HepG2 (cell line): Measurements from ENCODE around the gene CD248. TPM values are rescaled to one million over a fixed set of nuclear protein-coding genes. Genes with fewer than 3 reads are reported as not detected.

Source experiments
- ATAC-seq: fragments of 200-7000 bp; cut with Tn5 transposase; 3 replicates; pipeline ENCODE4 v1.9.1; 2020; ENCODE audit warnings: mild to moderate bottlenecking, moderate library complexity
- BruUV-seq: library from RNA; stranded (reverse); fragments of 400-500 nt; replicated peaks from 2 replicates; lab custom pipeline; 2021; lab: Mats Ljungman, UMichigan
- CTCF ChIA-PET: fragments of 300-600 bp; formaldehyde crosslinking; extraction: SDS; loops from one replicate; lab custom pipeline; 2021; ENCODE audit warnings: low total read pairs, inconsistent platforms, low intra/inter-chr PET ratio; lab: Yijun Ruan, JAX
- POLR2A ChIA-PET: fragments of 350-600 bp; sonication (Branson Sonifier 250); formaldehyde crosslinking; loops from one replicate; lab custom pipeline; 2020; ENCODE audit warnings: antibody characterized with exemption, inconsistent platforms; lab: Yijun Ruan, JAX
- DNase-seq: peaks from one replicate; pipeline ENCODE4 v3.0.0-alpha.2; 2015; ENCODE audit warnings: low spot score
- FAIRE-seq: peaks from 3 replicates; lab custom pipeline; 2011; peaks lifted over from hg19 to GRCh38; lab: Jason Lieb, UNC
- H2AFZ ChIP-seq: one replicate; pipeline ENCODE4 v1.6.1; 2011; ENCODE audit warnings: low read length, inconsistent platforms
- H3K27ac ChIP-seq: fragments of 300-600 bp; 3 replicates; pipeline ENCODE4 v1.8.0; 2011; ENCODE audit warnings: mixed run types, mild to moderate bottlenecking, mixed read lengths, low read length, inconsistent platforms; ENCODE audit not compliant: insufficient read depth; ENCODE audit errors: extremely low read length
- H3K27me3 ChIP-seq, 2 experiments: fragments of 200-600 bp in 1 of 2; 2 replicates in 1 of 2; 3 replicates in 1 of 2; pipeline versions ENCODE4 v1.6.0 to v1.8.0; 2011; ENCODE audit warnings: low read length in 2 of 2, mild to moderate bottlenecking in 2 of 2, moderate library complexity in 2 of 2, inconsistent platforms in 1 of 2; ENCODE audit not compliant: insufficient read depth in 2 of 2, control insufficient read depth in 1 of 2
- H3K36me3 ChIP-seq, 2 experiments: fragments of 200-600 bp in 1 of 2; replicated peaks in 1 of 2; 2 replicates in 1 of 2; 3 replicates in 1 of 2; pipeline versions ENCODE4 v1.5.1 to v1.8.0; 2011; ENCODE audit warnings: low read length in 2 of 2, inconsistent platforms in 1 of 2; ENCODE audit not compliant: insufficient read depth in 2 of 2, control insufficient read depth in 1 of 2
- H3K4me1 ChIP-seq: 2 replicates; pipeline ENCODE4 v1.5.1; 2012; ENCODE audit warnings: low read length, inconsistent platforms; ENCODE audit not compliant: insufficient read depth
- H3K4me2 ChIP-seq: 2 replicates; pipeline ENCODE4 v1.6.0; 2011; ENCODE audit warnings: low read depth, low read length, inconsistent platforms
- H3K4me3 ChIP-seq, 3 experiments: fragments of 200-600 bp in 1 of 3; sonication (generic), shearing (Covaris generic) in 1 of 3; replicated peaks in 1 of 3; 2 replicates each; pipeline ENCODE4 v1.5.1; 2011 to 2016; ENCODE audit warnings: low read length in 3 of 3, inconsistent platforms in 2 of 3, low read depth in 2 of 3, mild to moderate bottlenecking in 2 of 3, control low read depth in 1 of 3, mixed read lengths in 1 of 3; ENCODE audit not compliant: insufficient read depth in 1 of 3
- H3K79me2 ChIP-seq: one replicate; pipeline ENCODE4 v1.6.1; 2011; ENCODE audit warnings: low read length, inconsistent platforms; ENCODE audit not compliant: insufficient read depth
- H3K9ac ChIP-seq: 2 replicates; pipeline ENCODE4 v1.6.0; 2011; ENCODE audit warnings: mild to moderate bottlenecking, low read depth, low read length, inconsistent platforms; ENCODE audit not compliant: insufficient read depth
- H3K9me3 ChIP-seq: 2 replicates; pipeline ENCODE4 v1.5.1; 2012; ENCODE audit warnings: mild to moderate bottlenecking, low read length
- H4K20me1 ChIP-seq: 2 replicates; pipeline ENCODE4 v1.6.0; 2011; ENCODE audit warnings: inconsistent platforms, mild to moderate bottlenecking, low read length, moderate library complexity; ENCODE audit not compliant: insufficient read depth
- DBP ChIP-seq: sonication (generic); formaldehyde crosslinking; IDR thresholded peaks from 2 replicates; pipeline ENCODE4 v1.4.0; 2020; ENCODE audit warnings: missing genetic modification reagents; ENCODE audit errors: not compliant biosample characterization
- NCOA2 ChIP-seq: sonication (generic); formaldehyde crosslinking; IDR thresholded peaks from 2 replicates; pipeline ENCODE4 v1.8.0; 2022; ENCODE audit warnings: inconsistent platforms
- ZBTB37 ChIP-seq: sonication (generic); formaldehyde crosslinking; IDR thresholded peaks from 2 replicates; pipeline ENCODE4 v1.4.0; 2020; ENCODE audit warnings: mild to moderate bottlenecking, missing genetic modification reagents
- ZNF253 ChIP-seq: sonication (generic); formaldehyde crosslinking; IDR thresholded peaks from 2 replicates; pipeline ENCODE4 v1.8.0; 2022; ENCODE audit warnings: mild to moderate bottlenecking, missing genetic modification reagents, borderline replicate concordance
- ZNF629 ChIP-seq: sonication (generic); formaldehyde crosslinking; conservative IDR thresholded peaks from 2 replicates; pipeline ENCODE4 v1.5.0; 2020; ENCODE audit warnings: missing genetic modification reagents
- ZNF891 ChIP-seq: sonication (generic); formaldehyde crosslinking; IDR thresholded peaks from 2 replicates; pipeline ENCODE4 v1.5.0; 2020; ENCODE audit warnings: mild to moderate bottlenecking, missing genetic modification reagents
- WGBS: methylation state at CpG from one replicate; pipeline ENCODE4 v1.1.6; 2017; ENCODE audit warnings: low lambda C conversion rate; 5-methylcytosine and 5-hydroxymethylcytosine counted together
- in situ Hi-C: cut with HindIII; loops from 2 replicates; pipeline ENCODE4 v1.10.0; 2017; ENCODE audit warnings: low pct_unique_long_range_greater_than_20kb; ENCODE audit not compliant: extremely low pct_ligation_motif_present
- intact Hi-C: fragments of 100-400 bp; cut with micrococcal nuclease; formaldehyde crosslinking; loops from one replicate; pipeline ENCODE4 v1.10.0; 2022; ENCODE audit not compliant: unreplicated experiment
- polyA plus RNA-seq, 8 experiments: library from polyadenylated mRNA; depleted of rRNA in 3 of 8; stranded (reverse) in 7 of 8; unstranded in 1 of 8; fragments of >200 nt; fragmentation: Illumina TruSeq in 4 of 8; extraction: Trizol in 4 of 8; gene quantifications; 2 replicates each; pipeline versions ENCODE4 v1.2.1 to v1.2.3, GENCODE V29; 2011 to 2016; ENCODE audit warnings: low read depth in 4 of 8, missing spikeins in 1 of 8, mixed read lengths in 1 of 8; ENCODE audit not compliant: insufficient read depth in 1 of 8
- total RNA-seq, 5 experiments: library from RNA; depleted of rRNA; stranded (reverse); fragments of >200 nt; fragmentation: Illumina TruSeq; extraction: Trizol; gene quantifications; 2 replicates each; pipeline ENCODE4 v1.2.3, GENCODE V29; 2016; ENCODE audit warnings: low read depth in 1 of 5
- TF ChIP-seq, protein P1 (sequence below): sonication (generic); formaldehyde crosslinking; IDR thresholded peaks from 2 replicates; pipeline ENCODE4 v1.5.0; 2020; ENCODE audit warnings: missing genetic modification reagents

CD248 gene
- total and polyA plus RNA-seq, 2 of the 13 experiments (the other 11 are each of a cell fraction or from before 2014, with no cell fraction given), result 0.25 to 0.35 TPM

GRCh38 chr11:66332371-66333219, 15.8 kb upstream of the CD248 start:
- 84% methylated on average over 18 of the region's 18 CpGs for WGBS
- TF ChIP-seq DBP (CRISPR knock-in tag) (no peak), ZNF891 (CRISPR knock-in tag) (no peak), ZNF253 (CRISPR knock-in tag) (no peak), ZBTB37 (CRISPR knock-in tag) (no peak), ZNF629 (CRISPR knock-in tag) (peak; percentile 80), NCOA2 (CRISPR knock-in tag) (no peak)
- TF ChIP-seq, protein P1, sequence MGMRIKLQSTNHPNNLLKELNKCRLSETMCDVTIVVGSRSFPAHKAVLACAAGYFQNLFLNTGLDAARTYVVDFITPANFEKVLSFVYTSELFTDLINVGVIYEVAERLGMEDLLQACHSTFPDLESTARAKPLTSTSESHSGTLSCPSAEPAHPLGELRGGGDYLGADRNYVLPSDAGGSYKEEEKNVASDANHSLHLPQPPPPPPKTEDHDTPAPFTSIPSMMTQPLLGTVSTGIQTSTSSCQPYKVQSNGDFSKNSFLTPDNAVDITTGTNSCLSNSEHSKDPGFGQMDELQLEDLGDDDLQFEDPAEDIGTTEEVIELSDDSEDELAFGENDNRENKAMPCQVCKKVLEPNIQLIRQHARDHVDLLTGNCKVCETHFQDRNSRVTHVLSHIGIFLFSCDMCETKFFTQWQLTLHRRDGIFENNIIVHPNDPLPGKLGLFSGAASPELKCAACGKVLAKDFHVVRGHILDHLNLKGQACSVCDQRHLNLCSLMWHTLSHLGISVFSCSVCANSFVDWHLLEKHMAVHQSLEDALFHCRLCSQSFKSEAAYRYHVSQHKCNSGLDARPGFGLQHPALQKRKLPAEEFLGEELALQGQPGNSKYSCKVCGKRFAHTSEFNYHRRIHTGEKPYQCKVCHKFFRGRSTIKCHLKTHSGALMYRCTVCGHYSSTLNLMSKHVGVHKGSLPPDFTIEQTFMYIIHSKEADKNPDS (CRISPR knock-in tag), result no peak
- TF ChIP-seq, all 625 proteins: peak for 1
- Histone ChIP-seq H3K36me3 (no peaks in the 10 kb centered on the region), H3K9me3 (no peaks in the 10 kb centered on the region), H3K4me3 (no peak overlapping the region), H4K20me1 (no peaks in the 10 kb centered on the region), H3K4me1 (peaks cover 45% of the 10 kb centered on the region), H3K27me3 (no peaks in the 10 kb centered on the region), H3K27ac (no peak overlapping the region), H3K79me2 (no peaks in the 10 kb centered on the region), H2AFZ (no peak overlapping the region), H3K4me2 (no peak overlapping the region), H3K9ac (no peak overlapping the region)
- ATAC-seq (no peak), FAIRE-seq (no peak), DNase-seq (no peak)
- BruUV-seq, result no TSS peak
- intact Hi-C loops, result no loop called here
- in situ Hi-C loops, result no loop called here
- ChIA-PET POLR2A (interaction anchor here (4.0 kb wide), 1 partner anchor 20 kb away, joined by 35 read pairs; no protein-coding TSS in a partner anchor), CTCF (no interaction called here)
